Measurements from ENCODE around the gene RAG1. TPM values are rescaled to one million over a fixed set of nuclear protein-coding genes. Genes with fewer than 3 reads are reported as not detected.

RAG1 gene
- total RNA-seq, 6 donors from 2014 or later = 0.44 to 2.1 (median 1.1) TPM

DNA sequence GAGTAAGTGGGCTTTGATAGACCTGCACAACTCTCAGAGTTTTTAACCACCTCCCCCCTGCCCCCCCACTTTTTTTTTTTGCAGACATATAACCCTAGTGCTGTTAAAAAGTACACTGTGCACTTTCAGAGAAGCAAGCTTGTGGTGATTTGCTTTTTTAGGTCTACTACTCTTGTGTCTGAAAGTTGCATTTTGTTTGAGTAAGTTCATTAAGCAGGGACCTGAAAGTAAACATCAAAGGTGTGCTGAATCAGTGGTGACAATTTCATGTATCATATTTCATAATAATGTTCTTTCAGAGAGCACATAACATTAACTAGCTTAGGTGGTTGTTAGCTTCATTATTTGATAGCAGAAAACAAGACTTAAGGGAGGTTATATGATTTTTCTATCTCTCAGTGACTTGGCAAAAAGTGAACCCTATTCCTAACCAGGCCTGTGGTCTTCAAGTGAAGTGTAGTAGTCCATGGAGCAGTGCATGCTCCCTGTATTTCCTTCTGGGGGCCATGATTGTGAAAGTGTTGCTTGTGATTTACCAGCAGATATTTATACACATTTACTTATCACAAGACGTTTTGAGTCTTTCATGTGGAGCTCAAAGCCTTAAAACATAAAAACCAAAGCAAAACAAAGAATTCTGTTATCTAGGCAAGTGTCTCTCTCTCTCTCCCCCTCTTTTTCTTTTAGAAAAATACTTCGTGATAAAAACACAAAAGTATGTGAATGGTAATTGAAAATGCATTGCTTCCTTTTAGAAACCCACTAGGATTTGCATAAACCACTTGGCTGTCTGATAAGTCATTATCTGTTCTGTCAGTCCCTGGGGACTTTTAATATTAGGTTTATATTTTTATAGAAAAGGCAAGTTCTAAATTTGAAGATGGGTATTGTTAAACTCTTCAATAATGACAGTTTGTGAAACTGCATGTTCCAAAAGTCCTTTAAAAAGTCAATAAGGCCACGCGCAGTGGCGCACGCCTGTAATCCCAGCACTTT is 37.7 kb downstream of the RAG1 start:
- Histone ChIP-seq H3K4me1 (no peaks in the 10 kb centered on the region), H3K27me3 (no peaks in the 10 kb centered on the region), H3K27ac (no peak overlapping the region), H3K9me3 (no peaks in the 10 kb centered on the region), H3K4me3 (no peak overlapping the region), H3K36me3 (no peaks in the 10 kb centered on the region)
- 81 to 83% methylated on average over 6 of the region's 6 CpGs for WGBS, 2 donors
- DNase-seq = peak in 1 of 2 donors; percentile 7
- TF ChIP-seq POLR2A (IDR thresholded peaks at IDR 0.05) (no peak), POLR2AphosphoS5 (IDR thresholded peaks at IDR 0.05) (no peak), EP300 (IDR thresholded peaks at IDR 0.05) (no peak)
- TF ChIP-seq, protein P1, sequence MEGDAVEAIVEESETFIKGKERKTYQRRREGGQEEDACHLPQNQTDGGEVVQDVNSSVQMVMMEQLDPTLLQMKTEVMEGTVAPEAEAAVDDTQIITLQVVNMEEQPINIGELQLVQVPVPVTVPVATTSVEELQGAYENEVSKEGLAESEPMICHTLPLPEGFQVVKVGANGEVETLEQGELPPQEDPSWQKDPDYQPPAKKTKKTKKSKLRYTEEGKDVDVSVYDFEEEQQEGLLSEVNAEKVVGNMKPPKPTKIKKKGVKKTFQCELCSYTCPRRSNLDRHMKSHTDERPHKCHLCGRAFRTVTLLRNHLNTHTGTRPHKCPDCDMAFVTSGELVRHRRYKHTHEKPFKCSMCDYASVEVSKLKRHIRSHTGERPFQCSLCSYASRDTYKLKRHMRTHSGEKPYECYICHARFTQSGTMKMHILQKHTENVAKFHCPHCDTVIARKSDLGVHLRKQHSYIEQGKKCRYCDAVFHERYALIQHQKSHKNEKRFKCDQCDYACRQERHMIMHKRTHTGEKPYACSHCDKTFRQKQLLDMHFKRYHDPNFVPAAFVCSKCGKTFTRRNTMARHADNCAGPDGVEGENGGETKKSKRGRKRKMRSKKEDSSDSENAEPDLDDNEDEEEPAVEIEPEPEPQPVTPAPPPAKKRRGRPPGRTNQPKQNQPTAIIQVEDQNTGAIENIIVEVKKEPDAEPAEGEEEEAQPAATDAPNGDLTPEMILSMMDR (IDR thresholded peaks at IDR 0.05) = no peak
- no peak for ATAC-seq (ENCODE audit: low FRiP score in 2 of 2)

- TF ChIP-seq, protein P1 (IDR thresholded peaks at IDR 0.05) = no peak
- TF ChIP-seq EP300 (IDR thresholded peaks at IDR 0.05) (no peak), POLR2A (IDR thresholded peaks at IDR 0.05) (no peak), POLR2AphosphoS5 (IDR thresholded peaks at IDR 0.05) (no peak)
- H3K4me1 ChIP-seq = no peaks in the 10 kb centered on the region
- H3K27ac ChIP-seq = no peak overlapping the region
- H3K4me3 ChIP-seq = no peak overlapping the region
- ATAC-seq (ENCODE audit: low FRiP score in 2 of 2) (no peak), DNase-seq (no peak)
- H3K36me3 ChIP-seq = no peaks in the 10 kb centered on the region
- no peaks in the 10 kb centered on the region for H3K27me3 ChIP-seq
- WGBS, 2 donors = 81 to 88% methylated on average over 1 of the region's 1 CpG
- no peaks in the 10 kb centered on the region for H3K9me3 ChIP-seq
Observed at GRCh38 chr11:36608491-36609199, 40.8 kb downstream of the RAG1 start.

- H3K36me3 ChIP-seq = no peaks in the 10 kb centered on the region
- H3K4me1 ChIP-seq = no peaks in the 10 kb centered on the region
- no peak for DNase-seq
- H3K9me3 ChIP-seq = no peaks in the 10 kb centered on the region
- no peak overlapping the region for H3K4me3 ChIP-seq
- H3K27ac ChIP-seq = no peak overlapping the region
- TF ChIP-seq EP300 (IDR thresholded peaks at IDR 0.05) (no peak), POLR2A (IDR thresholded peaks at IDR 0.05) (no peak), POLR2AphosphoS5 (IDR thresholded peaks at IDR 0.05) (no peak)
- TF ChIP-seq, protein P1 (IDR thresholded peaks at IDR 0.05) = no peak
- WGBS, 2 donors = 61% methylated on average over 2 of the region's 2 CpGs
- no peaks in the 10 kb centered on the region for H3K27me3 ChIP-seq
- ATAC-seq (ENCODE audit: low FRiP score in 2 of 2) = no peak
Observed at GRCh38 chr11:36609383-36609782, 41.6 kb downstream of the RAG1 start.

GRCh38 chr11:36615826-36616225 is 48.0 kb downstream of the RAG1 start:
- H3K27me3 ChIP-seq = no peaks in the 10 kb centered on the region
- no peak overlapping the region for H3K4me3 ChIP-seq
- DNase-seq = no peak
- no peak overlapping the region for H3K27ac ChIP-seq
- ATAC-seq (ENCODE audit: low FRiP score in 2 of 2) = no peak
- no peaks in the 10 kb centered on the region for H3K9me3 ChIP-seq
- H3K36me3 ChIP-seq = no peaks in the 10 kb centered on the region
- TF ChIP-seq POLR2A (IDR thresholded peaks at IDR 0.05) = no peak
- no peak for TF ChIP-seq POLR2AphosphoS5 (IDR thresholded peaks at IDR 0.05)
- TF ChIP-seq EP300 (IDR thresholded peaks at IDR 0.05) = no peak
- TF ChIP-seq, protein P1 (IDR thresholded peaks at IDR 0.05) = no peak
- 79 to 90% methylated on average over 3 of the region's 3 CpGs for WGBS, 2 donors
- H3K4me1 ChIP-seq = peaks cover 0 to 4% (median 1%) of the 10 kb centered on the region in 4 donors
